Epithelial cell of proximal tubule (primary cell): ENCODE results near the gene SCRN2. TPM values are rescaled to one million over a fixed set of nuclear protein-coding genes. Genes with fewer than 3 reads are reported as not detected.

Experiments used
- DNase-seq: peaks from one replicate; pipeline ENCODE4 v3.0.0-alpha.2; 2011; ENCODE audit warnings: low read depth
- H3K4me3 ChIP-seq: 2 replicates; pipeline ENCODE4 v1.5.1; 2011; ENCODE audit warnings: low read depth, mild to moderate bottlenecking, low read length
- CTCF ChIP-seq: conservative IDR thresholded peaks from 2 replicates; pipeline ENCODE4 v1.5.1; 2012; ENCODE audit warnings: low read depth, mild to moderate bottlenecking, low read length
- total RNA-seq: library from RNA; depleted of rRNA; stranded (reverse); fragments of >200 nt; gene quantifications from 2 replicates; pipeline ENCODE4 v1.2.3, GENCODE V29; 2015

The SCRN2 gene
- total RNA-seq, 1 donor from 2014 or later = 21.2 TPM

- DNase-seq = no peak
- peak; percentile 29 for TF ChIP-seq CTCF
- no peak overlapping the region for H3K4me3 ChIP-seq
Measured at GRCh38 chr17:47844814-47845715, 4.0 kb upstream of the SCRN2 start.

GRCh38 chr17:47844227-47844626 is 3.2 kb upstream of the SCRN2 start:
- no peak overlapping the region for H3K4me3 ChIP-seq
- TF ChIP-seq CTCF = no peak
- no peak for DNase-seq

GRCh38 chr17:47843391-47843730 is 2.3 kb upstream of the SCRN2 start:
- no peak for DNase-seq
- no peak overlapping the region for H3K4me3 ChIP-seq
- TF ChIP-seq CTCF = no peak

GRCh38 chr17:47841488-47842291 is 617 bp upstream of the SCRN2 start:
- DNase-seq = no peak
- H3K4me3 ChIP-seq = peak overlapping the region; percentile 84
- TF ChIP-seq CTCF = no peak

- no peak for TF ChIP-seq CTCF
- peak overlapping the region; percentile 84 for H3K4me3 ChIP-seq
- no peak for DNase-seq
Measured at GRCh38 chr17:47840001-47840741, 902 bp downstream of the SCRN2 start.

- TF ChIP-seq CTCF = no peak
- no peak for DNase-seq
- H3K4me3 ChIP-seq = no peak overlapping the region
Measured at GRCh38 chr17:47839071-47839470, 2.0 kb downstream of the SCRN2 start.
